Fibroblast of mammary gland (primary cell): Measurements from ENCODE around the gene NFIB.

Experiments used
- DNase-seq: peaks from one replicate; pipeline ENCODE4 v3.0.0-alpha.2; 2010; ENCODE audit warnings: low read depth
- H3K4me3 ChIP-seq: 2 replicates; pipeline ENCODE4 v1.5.1; 2011; ENCODE audit warnings: low read depth, mild to moderate bottlenecking, low read length, moderate library complexity; ENCODE audit not compliant: control insufficient read depth
- CTCF ChIP-seq: conservative IDR thresholded peaks from 2 replicates; pipeline ENCODE4 v1.5.1; 2011; ENCODE audit warnings: low read depth, low read length, inconsistent platforms; ENCODE audit not compliant: control insufficient read depth, insufficient read depth

The NFIB gene

GRCh38 chr9:14349146-14349446, 35.2 kb upstream of the NFIB start:
- no peak overlapping the region for H3K4me3 ChIP-seq

GRCh38 chr9:14348373-14349145, 34.6 kb upstream of the NFIB start:
- no peak for DNase-seq
- peak overlapping the region; percentile 27 for H3K4me3 ChIP-seq
- TF ChIP-seq CTCF: no peak

More at GRCh38 chr9:14349146-14349446, 35.2 kb upstream of the NFIB start:
- no peak for TF ChIP-seq CTCF
- no peak for DNase-seq

- no peak for TF ChIP-seq CTCF
- H3K4me3 ChIP-seq: peak overlapping the region; percentile 37
- no peak for DNase-seq
Observed at GRCh38 chr9:14348123-14348372, 34.1 kb upstream of the NFIB start.

GRCh38 chr9:14347406-14348122, 33.6 kb upstream of the NFIB start:
- TF ChIP-seq CTCF: no peak
- no peak for DNase-seq
- peak overlapping the region; percentile 37 for H3K4me3 ChIP-seq

GRCh38 chr9:14346811-14347405, 33.0 kb upstream of the NFIB start:
- H3K4me3 ChIP-seq: peak overlapping the region; percentile 37
- no peak for DNase-seq
- no peak for TF ChIP-seq CTCF

- H3K4me3 ChIP-seq: no peak overlapping the region
- no peak for DNase-seq
- no peak for TF ChIP-seq CTCF
Observed at GRCh38 chr9:14346231-14346791, 32.4 kb upstream of the NFIB start.
